Cardiac fibroblast (primary cell): ENCODE data around the gene EZH2.

ENCODE experiments used
- DNase-seq, 2 donors: peaks; one replicate each; pipeline versions ENCODE4 v3.0.0 to v3.0.0-alpha.2; 2010; ENCODE audit warnings: low read depth in 2 of 2
- H3K4me3 ChIP-seq, 2 donors: replicated peaks in 1 of 2; 1 replicate in 1 of 2; 2 replicates in 1 of 2; pipeline ENCODE4 v1.5.1; 2011; ENCODE audit warnings: low read depth in 2 of 2, low read length in 2 of 2, mild to moderate bottlenecking in 2 of 2, moderate library complexity in 1 of 2
- CTCF ChIP-seq: IDR thresholded peaks from one replicate; pipeline ENCODE4 v1.5.1; 2011; ENCODE audit warnings: low read depth, mild to moderate bottlenecking, low read length, inconsistent platforms

The EZH2 gene

GRCh38 chr7:148872188-148872587, 11.9 kb downstream of the EZH2 start:
- DNase-seq, result no peak
- H3K4me3 ChIP-seq, result no peak overlapping the region
- no peak for TF ChIP-seq CTCF

- no peak overlapping the region for H3K4me3 ChIP-seq
- TF ChIP-seq CTCF, result no peak
- no peak for DNase-seq
These were observed 12.5 kb downstream of the EZH2 start for GRCh38 chr7:148871551-148871950.

- no peak for TF ChIP-seq CTCF
- H3K4me3 ChIP-seq, result no peak overlapping the region
- DNase-seq, result no peak
These were observed 13.1 kb downstream of the EZH2 start for GRCh38 chr7:148871030-148871429.

DNA sequence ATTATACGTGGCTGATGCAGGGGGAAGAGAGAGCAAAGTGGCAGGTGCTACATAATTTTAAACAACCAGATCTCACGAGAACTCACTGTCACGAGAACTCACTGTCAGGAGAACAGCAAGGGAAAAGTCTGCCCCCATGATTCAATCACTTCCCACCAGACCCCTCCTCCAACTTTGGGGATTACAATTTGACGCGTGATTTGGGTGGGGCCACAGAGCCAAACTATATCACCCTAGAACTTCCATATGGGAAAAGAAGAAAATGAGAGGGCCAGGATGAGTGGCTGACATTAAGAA, 15.8 kb downstream of the EZH2 start:
- no peak for TF ChIP-seq CTCF
- no peak overlapping the region for H3K4me3 ChIP-seq
- no peak for DNase-seq

DNA sequence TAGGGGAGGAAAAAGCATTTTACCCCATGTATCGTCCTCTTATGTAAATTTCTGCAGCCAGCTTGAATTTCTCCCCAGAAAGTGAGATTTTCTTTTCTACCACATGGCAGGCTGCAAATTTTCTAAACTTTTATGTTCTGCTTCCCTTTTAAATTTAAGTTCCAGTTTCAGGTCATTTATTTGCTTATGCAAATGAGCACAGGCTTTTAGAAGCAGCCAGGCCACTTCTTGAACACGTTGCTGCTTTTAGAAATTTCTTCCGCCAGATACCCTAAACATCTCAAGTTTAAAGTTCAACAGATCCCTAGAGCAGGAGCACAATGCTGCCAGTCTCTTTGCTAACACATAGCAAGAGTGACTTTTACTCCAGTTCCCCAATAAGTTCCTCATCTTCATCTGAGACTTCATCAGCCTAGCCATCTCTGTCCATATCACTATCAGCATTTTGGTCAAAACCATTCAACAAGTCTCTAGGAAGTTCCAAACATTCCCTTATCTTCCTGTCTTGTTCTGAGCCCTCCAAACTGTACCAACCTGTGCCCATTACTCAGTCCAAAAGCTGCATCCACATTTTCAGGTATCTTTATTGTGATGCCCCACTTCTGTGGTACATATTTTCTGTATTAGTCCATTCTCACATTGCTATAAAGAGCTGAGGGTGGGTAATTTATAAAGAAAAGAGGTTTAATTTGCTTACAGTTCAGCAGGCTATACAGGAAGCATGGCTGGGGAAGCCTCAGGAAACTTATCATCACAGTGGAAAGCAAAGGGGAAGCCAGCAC, 16.3 kb downstream of the EZH2 start:
- DNase-seq, result no peak
- no peak for TF ChIP-seq CTCF
- no peak overlapping the region for H3K4me3 ChIP-seq

- no peak for TF ChIP-seq CTCF
- no peak for DNase-seq
- no peak overlapping the region for H3K4me3 ChIP-seq
These were observed 17.7 kb downstream of the EZH2 start for GRCh38 chr7:148866362-148866761.

- DNase-seq, result no peak
- H3K4me3 ChIP-seq, result no peak overlapping the region
- no peak for TF ChIP-seq CTCF
These were observed 18.8 kb downstream of the EZH2 start for GRCh38 chr7:148865283-148865682.
